Uterus (tissue), 2 donors: Measurements from ENCODE around the gene C6orf89.

ENCODE experiments used
- CTCF ChIP-seq, 4 experiments: fragments of 200-600 bp in 2 of 4; fragments of 450-650 bp in 2 of 4; sonication (generic) in 2 of 4; IDR thresholded peaks; one replicate each; pipeline ENCODE4 v1.5.1; 2016 to 2019; ENCODE audit warnings: antibody characterized with exemption in 4 of 4, mild to moderate bottlenecking in 2 of 4, moderate library complexity in 1 of 4
- POLR2A ChIP-seq, 2 donors: fragments of 450-650 bp; IDR thresholded peaks; one replicate each; pipeline ENCODE4 v1.6.1; 2016; ENCODE audit warnings: antibody characterized with exemption in 2 of 2, mild to moderate bottlenecking in 1 of 2, moderate library complexity in 1 of 2

GRCh38 chr6:36843170-36843569, 42.6 kb upstream of the C6orf89 start:
- TF ChIP-seq CTCF (IDR thresholded peaks at IDR 0.05) (no peak), POLR2A (IDR thresholded peaks at IDR 0.05) (no peak)
